Vagina (tissue), 2 donors: ENCODE data around the gene CDKL5.

Experiments used
- CTCF ChIP-seq, 3 experiments: fragments of 450-650 bp in 2 of 3; fragments of 200-600 bp in 1 of 3; sonication (generic) in 1 of 3; IDR thresholded peaks; one replicate each; pipeline ENCODE4 v1.5.1; 2017 to 2019; ENCODE audit warnings: antibody characterized with exemption in 3 of 3, mild to moderate bottlenecking in 2 of 3, moderate library complexity in 2 of 3
- POLR2A ChIP-seq, 2 donors: fragments of 450-650 bp; IDR thresholded peaks; one replicate each; pipeline ENCODE4 v1.6.1; 2017; ENCODE audit warnings: antibody characterized with exemption in 2 of 2, mild to moderate bottlenecking in 2 of 2, moderate library complexity in 2 of 2
- POLR2AphosphoS5 ChIP-seq, 2 donors: sonication (generic); formaldehyde crosslinking; IDR thresholded peaks; one replicate each; pipeline ENCODE4 v1.9.0; 2017; ENCODE audit warnings: antibody characterized with exemption in 2 of 2, mild to moderate bottlenecking in 2 of 2, low read depth in 1 of 2; ENCODE audit not compliant: insufficient read depth in 1 of 2

GRCh38 chrX:18549643-18550042 lies 124.2 kb downstream of the CDKL5 start:
- TF ChIP-seq CTCF (IDR thresholded peaks at IDR 0.05) = no peak
- no peak for TF ChIP-seq POLR2A (IDR thresholded peaks at IDR 0.05)
- no peak for TF ChIP-seq POLR2AphosphoS5 (IDR thresholded peaks at IDR 0.05; ENCODE audit: insufficient read depth in 1 of 2, low read depth in 1 of 2)
